Activated CD8-positive, alpha-beta T cell treated with anti-CD3 and anti-CD28 coated beads for 36 hours (primary cell): ENCODE measurements around the gene CBX4. TPM values are rescaled to one million over a fixed set of nuclear protein-coding genes. Genes with fewer than 3 reads are reported as not detected.

Experiments
- ATAC-seq: fragments of 200-7000 bp; cut with Tn5 transposase; one replicate; pipeline ENCODE4 v1.10.0; 2021; ENCODE audit warnings: mild to moderate bottlenecking, moderate library complexity
- CTCF ChIA-PET: fragments of 350-600 bp; sonication (Branson Sonifier 250); formaldehyde crosslinking; loops from one replicate; lab custom pipeline; 2021; ENCODE audit warnings: antibody characterized with exemption; lab: Charles Lee
- POLR2A ChIA-PET: fragments of 350-600 bp; sonication (Branson Sonifier 250); formaldehyde crosslinking; loops from one replicate; lab custom pipeline; 2021; ENCODE audit warnings: antibody characterized with exemption; lab: Charles Lee
- DNase-seq: peaks from one replicate; pipeline ENCODE4 v3.0.0-alpha.2; 2020
- H3K27ac Mint-ChIP-seq: one replicate; pipeline ENCODE4 v1.8.0; 2021; ENCODE audit warnings: mild to moderate bottlenecking, mixed read lengths
- H3K27me3 Mint-ChIP-seq: one replicate; pipeline ENCODE4 v1.8.0; 2021; ENCODE audit warnings: mixed read lengths
- H3K36me3 Mint-ChIP-seq: one replicate; pipeline ENCODE4 v1.8.0; 2021; ENCODE audit warnings: low read depth, mixed read lengths
- H3K4me1 Mint-ChIP-seq: one replicate; pipeline ENCODE4 v1.8.0; 2021; ENCODE audit warnings: low read depth, mixed read lengths
- H3K4me3 Mint-ChIP-seq: one replicate; pipeline ENCODE4 v1.8.0; 2021; ENCODE audit warnings: mild to moderate bottlenecking, moderate library complexity, mixed read lengths
- H3K9me3 Mint-ChIP-seq: one replicate; pipeline ENCODE4 v1.8.0; 2021; ENCODE audit warnings: mixed read lengths
- CTCF ChIP-seq: fragments of 200-600 bp; IDR thresholded peaks from one replicate; pipeline ENCODE4 v1.8.0; 2022; ENCODE audit warnings: antibody characterized with exemption, mild to moderate bottlenecking
- intact Hi-C: fragments of 100-400 bp; cut with micrococcal nuclease; formaldehyde crosslinking; loops from one replicate; pipeline ENCODE4 v1.10.0; 2022
- total RNA-seq, 2 experiments: library from RNA; stranded (reverse); gene quantifications; one replicate each; pipeline ENCODE4 v1.2.3, GENCODE V29; 2021

The CBX4 gene
- total RNA-seq, 2 experiments from 2014 or later, result 23.9 to 28.0 TPM

GRCh38 chr17:79796763-79797491 lies 42.3 kb downstream of the CBX4 start, which contains the start of gene CBX8:
CBX8 (minus strand) TSS chr17:79797077; CDS start chr17:79796998, 79 bp downstream.
- peaks cover 37% of the 10 kb centered on the region for H3K27me3 Mint-ChIP-seq
- no peaks in the 10 kb centered on the region for H3K9me3 Mint-ChIP-seq
- H3K4me3 Mint-ChIP-seq, result peak within 1 kb of the TSS; percentile 82
- CTCF ChIA-PET, result interaction anchor here (1.3 to 2.2 kb wide), 8 partner anchors 11 to 197 kb away, joined by 3 to 11 read pairs (median 6); partner anchors contain the start of gene CBX4
- intact Hi-C loops, result loop anchor here (5.0 kb wide), 2 partner anchors 40 to 195 kb away; partner anchors contain the start of gene CBX4
- ATAC-seq, result peak; percentile 87
- no peak for TF ChIP-seq CTCF
- POLR2A ChIA-PET, result interaction anchor here (0.6 to 2.3 kb wide), 13 partner anchors 10 to 351 kb away, joined by 3 to 10 read pairs (median 5); partner anchors contain the start of genes CBX2, CBX4 and EIF4A3
- H3K27ac Mint-ChIP-seq, result peak within 1 kb of the TSS; percentile 68
- H3K4me1 Mint-ChIP-seq, result peaks cover 31% of the 10 kb centered on the region
- peak; percentile 100 for DNase-seq
- peaks cover 3% of the 10 kb centered on the region for H3K36me3 Mint-ChIP-seq

GRCh38 chr17:79796444-79796762 lies 42.8 kb downstream of the CBX4 start:
- Mint-ChIP-seq H3K4me1 (peaks cover 26% of the 10 kb centered on the region), H3K27me3 (peaks cover 33% of the 10 kb centered on the region), H3K36me3 (peaks cover 3% of the 10 kb centered on the region), H3K9me3 (no peaks in the 10 kb centered on the region), H3K27ac (no peak overlapping the region), H3K4me3 (peak overlapping the region; percentile 82)
- ChIA-PET CTCF (interaction anchor here (1.3 to 2.2 kb wide), 7 partner anchors 12 to 198 kb away, joined by 3 to 11 read pairs (median 6); partner anchors contain the start of gene CBX4), POLR2A (interaction anchor here (0.6 to 2.3 kb wide), 12 partner anchors 9 to 178 kb away, joined by 3 to 10 read pairs (median 5); partner anchors contain the start of genes CBX2 and CBX4)
- intact Hi-C loops, result loop anchor here (5.0 kb wide), 2 partner anchors 41 to 196 kb away; partner anchors contain the start of gene CBX4
- ATAC-seq (no peak), DNase-seq (no peak)
- TF ChIP-seq CTCF, result no peak

- Mint-ChIP-seq H3K36me3 (peaks cover 3% of the 10 kb centered on the region), H3K9me3 (no peaks in the 10 kb centered on the region), H3K4me3 (peak overlapping the region; percentile 82), H3K27ac (no peak overlapping the region), H3K4me1 (peaks cover 29% of the 10 kb centered on the region), H3K27me3 (peaks cover 35% of the 10 kb centered on the region)
- ChIA-PET POLR2A (interaction anchor here (1.1 to 1.5 kb wide), 3 partner anchors 15 to 49 kb away, joined by 3 to 5 read pairs (median 4); partner anchors contain the start of gene CBX2), CTCF (interaction anchor here (1.3 to 2.2 kb wide), 4 partner anchors 12 to 44 kb away, joined by 5 to 11 read pairs (median 6); partner anchors contain the start of gene CBX4)
- intact Hi-C loops, result loop anchor here (5.0 kb wide), 2 partner anchors 41 to 196 kb away; partner anchors contain the start of gene CBX4
- DNase-seq (no peak), ATAC-seq (no peak)
- no peak for TF ChIP-seq CTCF
Measured at GRCh38 chr17:79795795-79796443, 43.3 kb downstream of the CBX4 start.

GRCh38 chr17:79794659-79795511 lies 44.4 kb downstream of the CBX4 start:
- ATAC-seq, result no peak
- CTCF ChIA-PET, result interaction anchor here (1.1 to 1.8 kb wide), 3 partner anchors 45 to 197 kb away, joined by 3 to 6 read pairs (median 6); partner anchors contain the start of gene CBX4
- no peak for DNase-seq
- TF ChIP-seq CTCF, result no peak
- no peak overlapping the region for H3K4me3 Mint-ChIP-seq
- H3K27ac Mint-ChIP-seq, result no peak overlapping the region
- H3K4me1 Mint-ChIP-seq, result peaks cover 23% of the 10 kb centered on the region
- intact Hi-C loops, result loop anchor here (5.0 kb wide), 2 partner anchors 42 to 197 kb away; partner anchors contain the start of gene CBX4
- H3K9me3 Mint-ChIP-seq, result no peaks in the 10 kb centered on the region
- peaks cover 36% of the 10 kb centered on the region for H3K27me3 Mint-ChIP-seq
- POLR2A ChIA-PET, result interaction anchor here (0.6 to 1.4 kb wide), 5 partner anchors 9 to 312 kb away, joined by 3 to 4 read pairs (median 3); partner anchors contain the start of gene CBX2
- H3K36me3 Mint-ChIP-seq, result peaks cover 3% of the 10 kb centered on the region
